ENCODE results near the gene C10orf62. TPM values are rescaled to one million over a fixed set of nuclear protein-coding genes. Genes with fewer than 3 reads are reported as not detected.

The C10orf62 gene
- total and polyA plus RNA-seq, 9 of the 15 experiments (the other 6 are each of a cell fraction or from before 2014, with no cell fraction given), result not detected

- no peaks in the 10 kb centered on the region for H3K27me3 ChIP-seq (ENCODE audit: control insufficient read depth in 2 of 2, insufficient read depth in 2 of 2, low read length in 2 of 2)
- no peaks in the 10 kb centered on the region; a peak in 2 of 5 replicates for H3K4me1 ChIP-seq (replicated peaks in 1 of 2; ENCODE audit: control insufficient read depth in 2 of 2, insufficient read depth in 2 of 2, low read length in 2 of 2)
- no peak overlapping the region for H3K9ac ChIP-seq (ENCODE audit: insufficient read depth in 1 of 2, low read depth in 2 of 2, low read length in 2 of 2)
- H3K27ac ChIP-seq (ENCODE audit: extremely low read depth, low read depth, low read length), result no peak overlapping the region
- H2AFZ ChIP-seq (ENCODE audit: low read depth, low read length), result no peak overlapping the region
- no TSS peak for BruUV-seq (replicated peaks)
- H3K9me1 ChIP-seq (ENCODE audit: control insufficient read depth, insufficient read depth, low read length), result no peaks in the 10 kb centered on the region
- H3K4me3 ChIP-seq, result no peak overlapping the region
- intact Hi-C loops (cut with micrococcal nuclease), result loop anchor here (5.0 kb wide), 2 partner anchors 91 to 146 kb away; no protein-coding TSS in a partner anchor
- ATAC-seq (peak; percentile 96), DNase-seq (ENCODE audit: extremely low read depth in 1 of 4, low spot score in 3 of 4) (peak; percentile 35 to 66 (median 52)), FAIRE-seq (peak; percentile 85)
- H3K36me3 ChIP-seq (ENCODE audit: control insufficient read depth, insufficient read depth, low read length), result no peaks in the 10 kb centered on the region
- CTCF ChIA-PET (ENCODE audit: low intra/inter-chr PET ratio), result interaction anchor here (1.0 to 2.2 kb wide), 2 partner anchors 18 to 146 kb away, joined by 4 to 10 read pairs; no protein-coding TSS in a partner anchor
- WGBS (ENCODE audit: insufficient coverage, low coverage, missing lambda C conversion rate), result 15% methylated on average over 6 of the region's 6 CpGs
- POLR2A ChIA-PET, result interaction anchor here (0.6 kb wide), 1 partner anchor 66 kb away, joined by 3 read pairs; no protein-coding TSS in a partner anchor
- H3K79me2 ChIP-seq (ENCODE audit: control insufficient read depth, insufficient read depth, low read length), result no peaks in the 10 kb centered on the region
- H3K4me2 ChIP-seq (ENCODE audit: insufficient read depth, low read length), result no peak overlapping the region
- no peaks in the 10 kb centered on the region for H3K9me3 ChIP-seq (replicated peaks; ENCODE audit: control insufficient read depth, insufficient read depth, low read depth, low read length)
- no peaks in the 10 kb centered on the region for H4K20me1 ChIP-seq (replicated peaks; ENCODE audit: control insufficient read depth, insufficient read depth, low read length)
- in situ Hi-C loops (cut with MboI), result no loop called here
- peak; percentile 16; the same call in 1 of the 2 replicates for TF ChIP-seq DEAF1 (CRISPR knock-in tag; IDR thresholded peaks at IDR 0.05)
- TF ChIP-seq CTCFL (IDR thresholded peaks at IDR 0.05; ENCODE audit: borderline replicate concordance, insufficient read depth, low read depth, low read length, poor library complexity, severe bottlenecking), result peak; percentile 47
- TF ChIP-seq NBN (IDR thresholded peaks at IDR 0.05; ENCODE audit: low read depth), result no peak
- peak; percentile 69; the same call in 1 of the 2 replicates for TF ChIP-seq SMC3 (conservative IDR thresholded peaks at IDR 0.05; ENCODE audit: insufficient read depth, low read depth, low read length)
- no peak for TF ChIP-seq RERE (CRISPR knock-in tag; IDR thresholded peaks at IDR 0.05; ENCODE audit: borderline replicate concordance)
- TF ChIP-seq RAD21 (CRISPR knock-in tag; conservative IDR thresholded peaks at IDR 0.05 in 1 of 2, IDR thresholded peaks at IDR 0.05 in 1 of 2), result peak; percentile 25 to 77; a peak in 2 of 4 replicates
- peak; percentile 75 to 81 (median 80) for TF ChIP-seq CTCF (IDR thresholded peaks at IDR 0.05 in 2 of 3, conservative IDR thresholded peaks at IDR 0.05 in 1 of 3; ENCODE audit: insufficient read depth in 2 of 3, low read depth in 1 of 3, low read length in 3 of 3)
Observed at GRCh38 chr10:97553575-97554031, 35.9 kb upstream of the C10orf62 start.

All from K562 (cell line).